Measurements from ENCODE around the gene CHPF. TPM values are rescaled to one million over a fixed set of nuclear protein-coding genes. Genes with fewer than 3 reads are reported as not detected.

Gene CHPF
- total RNA-seq, 2 experiments from 2014 or later = 24.1 to 33.0 TPM

DNA sequence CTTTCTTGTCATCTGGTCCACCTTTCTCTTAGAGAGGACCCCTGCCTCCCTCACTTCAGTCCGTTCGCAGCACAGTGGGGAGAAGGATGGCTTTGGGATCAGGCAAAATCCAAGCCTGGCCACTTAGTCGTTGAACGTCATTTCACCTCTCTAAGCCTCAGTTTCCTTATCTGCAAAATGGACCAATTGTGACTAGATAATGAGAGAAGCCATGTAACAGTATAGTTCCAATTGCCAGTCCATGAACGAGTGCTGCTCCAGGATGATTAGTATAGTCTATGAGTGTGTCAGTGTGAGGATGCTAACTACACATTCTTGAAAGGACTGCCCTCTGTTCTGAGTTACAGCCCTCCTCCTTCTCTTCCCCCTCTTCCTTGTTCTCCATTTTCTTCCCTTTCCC is 29.6 kb upstream of the CHPF start:
- no peaks in the 10 kb centered on the region for H3K4me1 ChIP-seq (ENCODE audit: insufficient read depth, low read length, poor library complexity, severe bottlenecking)
- H3K9me3 ChIP-seq (ENCODE audit: low read length) = no peaks in the 10 kb centered on the region
- no TSS peak for BruUV-seq (replicated peaks)
- no peaks in the 10 kb centered on the region for H3K9me2 ChIP-seq (ENCODE audit: insufficient read depth, low read length)
- H3K4me3 ChIP-seq (ENCODE audit: low read depth, low read length, poor library complexity, severe bottlenecking) = no peak overlapping the region
- H3K79me2 ChIP-seq (ENCODE audit: insufficient read depth, low read depth, low read length) = no peaks in the 10 kb centered on the region
- no peak overlapping the region for H3K27ac ChIP-seq (ENCODE audit: low read depth, low read length, poor library complexity, severe bottlenecking)
- H3K4me2 ChIP-seq (ENCODE audit: low read length) = no peak overlapping the region
- TF ChIP-seq EZH2phosphoT487 (IDR thresholded peaks at IDR 0.05; ENCODE audit: borderline replicate concordance, low read depth, low read length) = no peak
- TF ChIP-seq, protein P1, sequence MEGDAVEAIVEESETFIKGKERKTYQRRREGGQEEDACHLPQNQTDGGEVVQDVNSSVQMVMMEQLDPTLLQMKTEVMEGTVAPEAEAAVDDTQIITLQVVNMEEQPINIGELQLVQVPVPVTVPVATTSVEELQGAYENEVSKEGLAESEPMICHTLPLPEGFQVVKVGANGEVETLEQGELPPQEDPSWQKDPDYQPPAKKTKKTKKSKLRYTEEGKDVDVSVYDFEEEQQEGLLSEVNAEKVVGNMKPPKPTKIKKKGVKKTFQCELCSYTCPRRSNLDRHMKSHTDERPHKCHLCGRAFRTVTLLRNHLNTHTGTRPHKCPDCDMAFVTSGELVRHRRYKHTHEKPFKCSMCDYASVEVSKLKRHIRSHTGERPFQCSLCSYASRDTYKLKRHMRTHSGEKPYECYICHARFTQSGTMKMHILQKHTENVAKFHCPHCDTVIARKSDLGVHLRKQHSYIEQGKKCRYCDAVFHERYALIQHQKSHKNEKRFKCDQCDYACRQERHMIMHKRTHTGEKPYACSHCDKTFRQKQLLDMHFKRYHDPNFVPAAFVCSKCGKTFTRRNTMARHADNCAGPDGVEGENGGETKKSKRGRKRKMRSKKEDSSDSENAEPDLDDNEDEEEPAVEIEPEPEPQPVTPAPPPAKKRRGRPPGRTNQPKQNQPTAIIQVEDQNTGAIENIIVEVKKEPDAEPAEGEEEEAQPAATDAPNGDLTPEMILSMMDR (conservative IDR thresholded peaks at IDR 0.05; ENCODE audit: low read length) = no peak
- ChIA-PET CTCF (ENCODE audit: unreplicated experiment) (no interaction called here), POLR2A (no interaction called here)
- no peaks in the 10 kb centered on the region for H4K20me1 ChIP-seq (ENCODE audit: insufficient read depth, low read length)
- intact Hi-C loops (cut with micrococcal nuclease; ENCODE audit: unreplicated experiment) = no loop called here
- no peak overlapping the region for H2AFZ ChIP-seq (ENCODE audit: low read length)
- H3K36me3 ChIP-seq (ENCODE audit: insufficient read depth, low read length) = no peaks in the 10 kb centered on the region
- no peak for DNase-seq (ENCODE audit: low spot score)

DNA sequence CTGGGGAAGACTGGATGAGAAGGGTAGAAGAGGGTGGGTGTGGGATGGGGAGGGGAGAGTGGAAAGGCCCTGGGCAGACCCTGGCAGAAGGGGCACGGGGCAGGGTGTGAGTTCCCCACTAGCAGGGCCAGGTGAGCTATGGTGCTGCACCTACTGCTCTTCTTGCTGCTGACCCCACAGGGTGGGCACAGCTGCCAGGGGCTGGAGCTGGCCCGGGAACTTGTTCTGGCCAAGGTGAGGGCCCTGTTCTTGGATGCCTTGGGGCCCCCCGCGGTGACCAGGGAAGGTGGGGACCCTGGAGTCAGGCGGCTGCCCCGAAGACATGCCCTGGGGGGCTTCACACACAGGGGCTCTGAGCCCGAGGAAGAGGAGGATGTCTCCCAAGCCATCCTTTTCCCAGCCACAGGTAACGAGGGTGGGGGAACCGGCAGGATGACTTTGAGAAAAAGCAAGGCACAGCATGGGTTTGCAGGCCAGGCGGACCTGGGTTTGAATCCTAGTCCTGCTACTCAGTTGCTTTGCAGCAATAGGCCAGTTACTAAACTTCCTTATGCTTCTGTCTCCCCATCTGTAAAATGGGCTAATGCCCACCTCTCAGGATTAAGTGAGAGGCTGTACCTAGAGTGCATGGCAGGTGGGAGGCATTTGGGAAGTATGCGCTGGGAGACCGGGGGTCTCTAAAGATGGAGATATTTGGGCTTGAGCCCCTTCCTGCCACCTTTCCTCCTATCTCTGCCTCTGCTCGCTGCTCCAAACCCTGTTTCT is 28.8 kb upstream of the CHPF start, which contains the start of gene INHA:
TSS of gene INHA (plus strand) at position 74 of the 765 bp plus-strand sequence. CDS start at position 139, 65 bp downstream.
- Histone ChIP-seq H3K9me3 (ENCODE audit: low read length) (no peaks in the 10 kb centered on the region), H3K4me1 (ENCODE audit: insufficient read depth, low read length, poor library complexity, severe bottlenecking) (no peaks in the 10 kb centered on the region), H3K4me3 (ENCODE audit: low read depth, low read length, poor library complexity, severe bottlenecking) (no peak within 1 kb of the TSS), H3K36me3 (ENCODE audit: insufficient read depth, low read length) (no peaks in the 10 kb centered on the region), H3K27ac (ENCODE audit: low read depth, low read length, poor library complexity, severe bottlenecking) (no peak within 1 kb of the TSS), H3K4me2 (ENCODE audit: low read length) (no peak within 1 kb of the TSS), H3K9me2 (ENCODE audit: insufficient read depth, low read length) (no peaks in the 10 kb centered on the region), H3K79me2 (ENCODE audit: insufficient read depth, low read depth, low read length) (no peaks in the 10 kb centered on the region), H2AFZ (ENCODE audit: low read length) (no peak within 1 kb of the TSS), H4K20me1 (ENCODE audit: insufficient read depth, low read length) (no peaks in the 10 kb centered on the region)
- POLR2A ChIA-PET = no interaction called here
- no peak for DNase-seq (ENCODE audit: low spot score)
- TF ChIP-seq, protein P1 (conservative IDR thresholded peaks at IDR 0.05; ENCODE audit: low read length) = no peak
- no peak for TF ChIP-seq EZH2phosphoT487 (IDR thresholded peaks at IDR 0.05; ENCODE audit: borderline replicate concordance, low read depth, low read length)
- CTCF ChIA-PET (ENCODE audit: unreplicated experiment) = no interaction called here
- intact Hi-C loops (cut with micrococcal nuclease; ENCODE audit: unreplicated experiment) = no loop called here
- no TSS peak for BruUV-seq (replicated peaks)

Data from OCI-LY7 (cell line).